OCI-LY7 (cell line): ENCODE data around the gene GCNT2. TPM values are rescaled to one million over a fixed set of nuclear protein-coding genes. Genes with fewer than 3 reads are reported as not detected.

Experiments
- BruUV-seq: library from RNA; stranded (reverse); fragments of 400-500 nt; replicated peaks from 2 replicates; lab custom pipeline; 2021; lab: Mats Ljungman, UMichigan
- CTCF ChIA-PET: fragments of 300-600 bp; sonication (Branson Sonifier 250); formaldehyde crosslinking; loops from one replicate; lab custom pipeline; 2022; ENCODE audit warnings: antibody characterized with exemption; ENCODE audit not compliant: unreplicated experiment; lab: Charles Lee
- POLR2A ChIA-PET: fragments of 300-600 bp; sonication (Branson Sonifier 250); formaldehyde crosslinking; loops from one replicate; lab custom pipeline; 2022; ENCODE audit warnings: antibody characterized with exemption; lab: Charles Lee
- DNase-seq: peaks from one replicate; pipeline ENCODE4 v3.0.0-alpha.2; 2015; ENCODE audit warnings: low spot score
- H2AFZ ChIP-seq: fragments of 200-600 bp; sonication (generic), shearing (Covaris generic); 2 replicates; pipeline ENCODE4 v1.6.1; 2014; ENCODE audit warnings: mild to moderate bottlenecking, antibody characterized with exemption, low read length, moderate library complexity
- H3K27ac ChIP-seq: fragments of 200-600 bp; sonication (generic); 2 replicates; pipeline ENCODE4 v1.5.1; 2014; ENCODE audit warnings: mixed run types, low read depth, mild to moderate bottlenecking, moderate library complexity, low read length, inconsistent platforms; ENCODE audit not compliant: poor library complexity, severe bottlenecking
- H3K36me3 ChIP-seq: fragments of 200-600 bp; sonication (generic); 2 replicates; pipeline ENCODE4 v1.6.1; 2014; ENCODE audit warnings: mild to moderate bottlenecking, antibody characterized with exemption, low read length, moderate library complexity, mixed read lengths; ENCODE audit not compliant: insufficient read depth
- H3K4me1 ChIP-seq: fragments of 200-600 bp; sonication (generic); 2 replicates; pipeline ENCODE4 v1.5.1; 2014; ENCODE audit warnings: mild to moderate bottlenecking, low read length; ENCODE audit not compliant: insufficient read depth, poor library complexity, severe bottlenecking
- H3K4me2 ChIP-seq: fragments of 200-600 bp; sonication (generic); 2 replicates; pipeline ENCODE4 v1.6.1; 2014; ENCODE audit warnings: mild to moderate bottlenecking, low read length
- H3K4me3 ChIP-seq: fragments of 200-600 bp; sonication (generic); 2 replicates; pipeline ENCODE4 v1.5.1; 2014; ENCODE audit warnings: mild to moderate bottlenecking, low read depth, low read length; ENCODE audit not compliant: poor library complexity, severe bottlenecking
- H3K79me2 ChIP-seq: fragments of 200-600 bp; sonication (generic); 2 replicates; pipeline ENCODE4 v1.6.1; 2016; ENCODE audit warnings: low read depth, mild to moderate bottlenecking, low read length, moderate library complexity, mixed read lengths; ENCODE audit not compliant: insufficient read depth
- H3K9me2 ChIP-seq: fragments of 200-600 bp; sonication (generic); 2 replicates; pipeline ENCODE4 v1.6.1; 2016; ENCODE audit warnings: mild to moderate bottlenecking, low read length, mixed read lengths; ENCODE audit not compliant: insufficient read depth
- H3K9me3 ChIP-seq: fragments of 200-600 bp; sonication (generic); 2 replicates; pipeline ENCODE4 v1.6.1; 2014; ENCODE audit warnings: mild to moderate bottlenecking, mixed run types, low read length, mixed read lengths
- H4K20me1 ChIP-seq: fragments of 200-600 bp; sonication (generic); 2 replicates; pipeline ENCODE4 v1.6.1; 2014; ENCODE audit warnings: mild to moderate bottlenecking, antibody characterized with exemption, low read length, moderate library complexity, mixed read lengths; ENCODE audit not compliant: insufficient read depth
- EZH2phosphoT487 ChIP-seq: fragments of 200-600 bp; sonication (generic); IDR thresholded peaks from 2 replicates; pipeline ENCODE4 v1.6.1; 2018; ENCODE audit warnings: low read depth, borderline replicate concordance, mild to moderate bottlenecking, mixed run types, antibody characterized with exemption, low read length, moderate library complexity, mixed read lengths
- intact Hi-C: fragments of 100-400 bp; cut with micrococcal nuclease; formaldehyde crosslinking; loops from one replicate; pipeline ENCODE4 v1.10.0; 2022; ENCODE audit not compliant: unreplicated experiment
- total RNA-seq, 2 experiments: library from RNA; depleted of rRNA in 1 of 2; stranded (reverse); fragments of >200 nt in 1 of 2; shearing (Covaris generic) in 1 of 2; gene quantifications; 2 replicates each; pipeline ENCODE4 v1.2.3, GENCODE V29; 2014 to 2022
- TF ChIP-seq, protein P1 (sequence below): fragments of 200-600 bp; sonication (generic); conservative IDR thresholded peaks from 2 replicates; pipeline ENCODE4 v1.5.1; 2014; ENCODE audit warnings: mild to moderate bottlenecking, antibody characterized with exemption, low read length, moderate library complexity, mixed read lengths

The GCNT2 gene
- total RNA-seq, 2 experiments from 2014 or later, result 17.4 to 25.2 TPM

DNA sequence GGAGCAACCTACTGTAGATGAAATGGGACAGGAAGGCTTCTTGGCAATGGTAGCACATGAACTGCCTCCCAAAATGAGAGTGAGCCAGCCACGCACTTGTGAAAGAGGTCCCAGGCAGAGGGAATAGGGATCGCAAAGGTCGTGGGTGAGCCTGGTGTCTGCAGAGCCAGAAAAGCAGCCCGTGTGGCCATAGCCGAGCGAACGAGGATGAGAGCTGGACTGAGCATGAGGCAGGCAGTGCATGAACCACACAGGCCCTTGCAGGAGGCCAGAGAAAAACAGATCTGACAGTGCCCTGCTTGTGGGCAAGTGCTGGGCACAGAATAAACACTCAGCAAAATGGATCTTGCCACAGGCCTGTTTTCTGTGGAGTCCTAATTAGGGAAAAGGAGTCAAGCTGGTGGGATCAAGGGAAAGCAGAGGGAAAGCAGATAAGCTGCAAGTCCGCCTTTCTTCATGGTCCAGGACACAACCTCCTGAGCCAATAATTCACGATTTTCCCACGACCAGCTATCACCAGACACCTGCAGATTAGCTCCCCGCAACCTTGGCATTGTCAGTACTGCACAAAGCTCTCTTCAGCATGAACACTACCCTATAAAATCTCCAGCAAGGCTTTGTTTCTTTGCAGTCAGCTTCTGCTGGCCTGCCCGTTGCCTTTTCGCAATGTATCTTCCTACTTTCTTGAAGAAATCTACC is 44.0 kb downstream of the GCNT2 start:
- Histone ChIP-seq H3K4me2 (no peak overlapping the region), H3K27ac (no peak overlapping the region), H3K9me2 (no peaks in the 10 kb centered on the region), H4K20me1 (no peaks in the 10 kb centered on the region; the same call in 1 of the 2 replicates), H3K36me3 (peaks cover 9% of the 10 kb centered on the region; the same call in 1 of the 2 replicates), H3K4me3 (no peak overlapping the region), H3K9me3 (no peaks in the 10 kb centered on the region), H2AFZ (no peak overlapping the region), H3K4me1 (peaks cover 8% of the 10 kb centered on the region), H3K79me2 (peaks cover 15% of the 10 kb centered on the region; the same call in 1 of the 2 replicates)
- ChIA-PET CTCF (no interaction called here), POLR2A (no interaction called here)
- BruUV-seq, result no TSS peak
- no peak for DNase-seq
- intact Hi-C loops, result no loop called here
- TF ChIP-seq EZH2phosphoT487, result no peak
- TF ChIP-seq, protein P1, sequence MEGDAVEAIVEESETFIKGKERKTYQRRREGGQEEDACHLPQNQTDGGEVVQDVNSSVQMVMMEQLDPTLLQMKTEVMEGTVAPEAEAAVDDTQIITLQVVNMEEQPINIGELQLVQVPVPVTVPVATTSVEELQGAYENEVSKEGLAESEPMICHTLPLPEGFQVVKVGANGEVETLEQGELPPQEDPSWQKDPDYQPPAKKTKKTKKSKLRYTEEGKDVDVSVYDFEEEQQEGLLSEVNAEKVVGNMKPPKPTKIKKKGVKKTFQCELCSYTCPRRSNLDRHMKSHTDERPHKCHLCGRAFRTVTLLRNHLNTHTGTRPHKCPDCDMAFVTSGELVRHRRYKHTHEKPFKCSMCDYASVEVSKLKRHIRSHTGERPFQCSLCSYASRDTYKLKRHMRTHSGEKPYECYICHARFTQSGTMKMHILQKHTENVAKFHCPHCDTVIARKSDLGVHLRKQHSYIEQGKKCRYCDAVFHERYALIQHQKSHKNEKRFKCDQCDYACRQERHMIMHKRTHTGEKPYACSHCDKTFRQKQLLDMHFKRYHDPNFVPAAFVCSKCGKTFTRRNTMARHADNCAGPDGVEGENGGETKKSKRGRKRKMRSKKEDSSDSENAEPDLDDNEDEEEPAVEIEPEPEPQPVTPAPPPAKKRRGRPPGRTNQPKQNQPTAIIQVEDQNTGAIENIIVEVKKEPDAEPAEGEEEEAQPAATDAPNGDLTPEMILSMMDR, result no peak

- no peaks in the 10 kb centered on the region for H3K9me2 ChIP-seq
- H3K9me3 ChIP-seq, result no peaks in the 10 kb centered on the region
- TF ChIP-seq, protein P1, result no peak
- no peak for TF ChIP-seq EZH2phosphoT487
- no peak overlapping the region for H3K4me2 ChIP-seq
- intact Hi-C loops, result no loop called here
- H3K27ac ChIP-seq, result no peak overlapping the region
- no TSS peak for BruUV-seq
- DNase-seq, result no peak
- no peak overlapping the region for H2AFZ ChIP-seq
- ChIA-PET CTCF (no interaction called here), POLR2A (no interaction called here)
- H4K20me1 ChIP-seq, result no peaks in the 10 kb centered on the region
- H3K79me2 ChIP-seq, result peaks cover 15% of the 10 kb centered on the region; the same call in 1 of the 2 replicates
- H3K36me3 ChIP-seq, result peaks cover 16% of the 10 kb centered on the region; the same call in 1 of the 2 replicates
- H3K4me1 ChIP-seq, result peaks cover 8% of the 10 kb centered on the region
- H3K4me3 ChIP-seq, result no peak overlapping the region
Observed at GRCh38 chr6:10565913-10566312, 44.8 kb downstream of the GCNT2 start.
